GM19468 (cell line): ENCODE data around the gene AARS2.

Experiments used
- ATAC-seq: cut with Tn5 transposase; IDR thresholded peaks from one replicate; pipeline ENCODE4 v1.9.1; 2021; ENCODE audit warnings: mild to moderate bottlenecking, moderate library complexity, moderate number of reproducible peaks; ENCODE audit not compliant: unreplicated experiment; ENCODE audit errors: extremely low read depth

AARS2 gene

GRCh38 chr6:44303842-44304241 is 9.3 kb downstream of the AARS2 start:
- no peak for ATAC-seq

- no peak for ATAC-seq
These were observed 10.3 kb downstream of the AARS2 start for GRCh38 chr6:44302856-44303255.

GRCh38 chr6:44301782-44302564 is 11.2 kb downstream of the AARS2 start:
- no peak for ATAC-seq

- no peak for ATAC-seq
These were observed 12.0 kb downstream of the AARS2 start for GRCh38 chr6:44301106-44301505.

- ATAC-seq, result no peak
These were observed 12.8 kb downstream of the AARS2 start for GRCh38 chr6:44300292-44300823.

GRCh38 chr6:44298864-44299263 is 14.3 kb downstream of the AARS2 start:
- ATAC-seq, result no peak

GRCh38 chr6:44298055-44298803 is 14.9 kb downstream of the AARS2 start:
- ATAC-seq, result no peak

- no peak for ATAC-seq
These were observed 15.8 kb downstream of the AARS2 start for GRCh38 chr6:44297063-44298038.

- no peak for ATAC-seq
These were observed 18.0 kb downstream of the AARS2 start for GRCh38 chr6:44294832-44295791.

- ATAC-seq, result no peak
These were observed 20.3 kb downstream of the AARS2 start for GRCh38 chr6:44292661-44293365.

- no peak for ATAC-seq
These were observed 21.3 kb downstream of the AARS2 start for GRCh38 chr6:44291841-44292240.

- ATAC-seq, result no peak
These were observed 23.4 kb downstream of the AARS2 start for GRCh38 chr6:44289726-44290260.

GRCh38 chr6:44286747-44287146 is 26.4 kb downstream of the AARS2 start:
- ATAC-seq, result no peak

- no peak for ATAC-seq
These were observed 26.9 kb downstream of the AARS2 start for GRCh38 chr6:44286285-44286565.

GRCh38 chr6:44285552-44286284 is 27.4 kb downstream of the AARS2 start:
- ATAC-seq, result no peak

- no peak for ATAC-seq
These were observed 28.3 kb downstream of the AARS2 start for GRCh38 chr6:44284867-44285266.

- ATAC-seq, result no peak
These were observed 29.0 kb downstream of the AARS2 start for GRCh38 chr6:44284121-44284520.
